ENCODE data around the gene ZHX3. TPM values are rescaled to one million over a fixed set of nuclear protein-coding genes. Genes with fewer than 3 reads are reported as not detected.

Gene ZHX3
- total and polyA plus RNA-seq, 2 donors (not counting 1 experiment from before 2014, with no cell fraction given) = 27.7 to 28.0 TPM

- no peak overlapping the region for H3K27ac ChIP-seq (ENCODE audit: insufficient read depth, low read length)
- no peak overlapping the region for H2AFZ ChIP-seq (ENCODE audit: low read length)
- H3K9ac ChIP-seq (ENCODE audit: insufficient read depth, low read length) = no peak overlapping the region
- DNase-seq (ENCODE audit: low read depth in 2 of 2) = no peak
- no peak overlapping the region for H3K4me3 ChIP-seq (replicated peaks in 1 of 4; ENCODE audit: control extremely low read depth in 1 of 4, insufficient read depth in 1 of 4, low read depth in 3 of 4, low read length in 4 of 4)
- H3K4me2 ChIP-seq (ENCODE audit: extremely low read depth, insufficient read depth, low read length) = no peak overlapping the region
- H4K20me1 ChIP-seq (ENCODE audit: control insufficient read depth, extremely low read depth, insufficient read depth, low read length) = no peaks in the 10 kb centered on the region
- no peaks in the 10 kb centered on the region for H3K9me3 ChIP-seq (ENCODE audit: control insufficient read depth, insufficient read depth, low read depth, low read length)
- no peaks in the 10 kb centered on the region for H3K36me3 ChIP-seq (ENCODE audit: control insufficient read depth, insufficient read depth, low read length)
- peaks cover 14% of the 10 kb centered on the region for H3K79me2 ChIP-seq (ENCODE audit: control insufficient read depth, insufficient read depth, low read length)
- no peaks in the 10 kb centered on the region for H3K27me3 ChIP-seq (ENCODE audit: control insufficient read depth, insufficient read depth, low read length)
- no peaks in the 10 kb centered on the region for H3K4me1 ChIP-seq (ENCODE audit: control insufficient read depth, extremely low read depth, insufficient read depth, low read length)
- TF ChIP-seq EZH2 (IDR thresholded peaks at IDR 0.05; ENCODE audit: low read length, missing control alignments) (no peak), CTCF (conservative IDR thresholded peaks at IDR 0.05 in 1 of 2, IDR thresholded peaks at IDR 0.05 in 1 of 2; ENCODE audit: low read depth in 1 of 2, low read length in 2 of 2) (no peak)
Observed at GRCh38 chr20:41260734-41261220, 56.8 kb downstream of the ZHX3 start.

GRCh38 chr20:41259309-41259708 is 58.2 kb downstream of the ZHX3 start:
- Histone ChIP-seq H3K4me2 (ENCODE audit: extremely low read depth, insufficient read depth, low read length) (no peak overlapping the region), H3K27ac (ENCODE audit: insufficient read depth, low read length) (no peak overlapping the region), H2AFZ (ENCODE audit: low read length) (no peak overlapping the region), H3K4me1 (ENCODE audit: control insufficient read depth, extremely low read depth, insufficient read depth, low read length) (no peaks in the 10 kb centered on the region), H3K9ac (ENCODE audit: insufficient read depth, low read length) (no peak overlapping the region), H3K9me3 (ENCODE audit: control insufficient read depth, insufficient read depth, low read depth, low read length) (no peaks in the 10 kb centered on the region), H3K36me3 (ENCODE audit: control insufficient read depth, insufficient read depth, low read length) (no peaks in the 10 kb centered on the region), H4K20me1 (ENCODE audit: control insufficient read depth, extremely low read depth, insufficient read depth, low read length) (no peaks in the 10 kb centered on the region), H3K27me3 (ENCODE audit: control insufficient read depth, insufficient read depth, low read length) (no peaks in the 10 kb centered on the region), H3K4me3 (replicated peaks in 1 of 4; ENCODE audit: control extremely low read depth in 1 of 4, insufficient read depth in 1 of 4, low read depth in 3 of 4, low read length in 4 of 4) (no peak overlapping the region), H3K79me2 (ENCODE audit: control insufficient read depth, insufficient read depth, low read length) (peaks cover 14% of the 10 kb centered on the region)
- TF ChIP-seq EZH2 (IDR thresholded peaks at IDR 0.05; ENCODE audit: low read length, missing control alignments) (no peak), CTCF (conservative IDR thresholded peaks at IDR 0.05 in 1 of 2, IDR thresholded peaks at IDR 0.05 in 1 of 2; ENCODE audit: low read depth in 1 of 2, low read length in 2 of 2) (no peak)
- no peak for DNase-seq (ENCODE audit: low read depth in 2 of 2)

GRCh38 chr20:41258474-41258873 is 59.1 kb downstream of the ZHX3 start:
- Histone ChIP-seq H2AFZ (ENCODE audit: low read length) (no peak overlapping the region), H3K4me3 (replicated peaks in 1 of 4; ENCODE audit: control extremely low read depth in 1 of 4, insufficient read depth in 1 of 4, low read depth in 3 of 4, low read length in 4 of 4) (no peak overlapping the region), H3K4me2 (ENCODE audit: extremely low read depth, insufficient read depth, low read length) (no peak overlapping the region), H3K27me3 (ENCODE audit: control insufficient read depth, insufficient read depth, low read length) (no peaks in the 10 kb centered on the region), H4K20me1 (ENCODE audit: control insufficient read depth, extremely low read depth, insufficient read depth, low read length) (no peaks in the 10 kb centered on the region), H3K9ac (ENCODE audit: insufficient read depth, low read length) (no peak overlapping the region), H3K27ac (ENCODE audit: insufficient read depth, low read length) (no peak overlapping the region), H3K9me3 (ENCODE audit: control insufficient read depth, insufficient read depth, low read depth, low read length) (no peaks in the 10 kb centered on the region), H3K36me3 (ENCODE audit: control insufficient read depth, insufficient read depth, low read length) (no peaks in the 10 kb centered on the region), H3K4me1 (ENCODE audit: control insufficient read depth, extremely low read depth, insufficient read depth, low read length) (no peaks in the 10 kb centered on the region), H3K79me2 (ENCODE audit: control insufficient read depth, insufficient read depth, low read length) (peaks cover 14% of the 10 kb centered on the region)
- DNase-seq (ENCODE audit: low read depth in 2 of 2) = no peak
- TF ChIP-seq CTCF (conservative IDR thresholded peaks at IDR 0.05 in 1 of 2, IDR thresholded peaks at IDR 0.05 in 1 of 2; ENCODE audit: low read depth in 1 of 2, low read length in 2 of 2) (no peak), EZH2 (IDR thresholded peaks at IDR 0.05; ENCODE audit: low read length, missing control alignments) (no peak)
